ENCODE results near the gene QDPR.

DNA sequence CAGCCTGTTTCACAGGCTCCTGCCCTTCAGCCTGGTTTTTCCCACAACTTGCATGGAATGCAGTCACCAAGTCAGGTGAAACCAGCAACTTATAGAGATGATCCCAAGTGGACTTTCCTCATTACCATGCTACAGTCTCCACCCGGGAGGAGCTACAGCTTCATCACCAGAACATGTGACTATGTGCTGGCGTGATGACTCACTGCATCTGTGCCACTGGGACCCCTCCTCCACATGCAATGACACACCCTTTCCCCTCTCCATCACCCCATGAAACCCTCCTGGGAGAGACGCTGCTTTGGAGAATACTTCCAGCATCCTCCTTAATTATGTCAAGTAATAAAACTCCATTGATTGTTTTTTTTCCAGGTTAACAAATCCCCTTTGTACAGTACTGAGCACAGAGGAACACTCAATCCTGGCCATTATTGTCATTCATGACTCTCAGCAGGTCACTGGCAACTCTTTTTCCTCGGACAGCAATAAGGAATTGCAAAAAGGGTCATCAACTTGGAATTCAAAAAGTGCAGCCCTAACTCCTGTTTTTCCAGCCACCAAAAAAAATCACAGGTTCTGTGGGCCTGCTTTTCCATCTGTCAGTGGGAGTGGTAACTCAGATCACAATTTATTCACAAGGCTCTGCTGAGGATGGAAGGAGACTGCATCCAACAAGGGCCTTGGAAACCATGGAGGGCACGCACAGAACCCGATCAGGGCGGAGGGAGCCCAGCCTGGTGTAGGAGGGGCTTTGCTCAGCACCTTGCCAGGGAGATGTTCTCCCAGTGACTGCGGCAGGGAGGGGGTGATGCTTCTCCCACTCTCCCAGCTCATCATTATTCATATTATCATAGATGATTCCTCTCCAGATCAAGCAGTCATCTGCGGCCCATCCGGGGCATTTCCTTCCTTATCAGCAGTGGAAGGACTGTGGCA is 17.4 kb downstream of the QDPR start:
- TF ChIP-seq, protein P1, sequence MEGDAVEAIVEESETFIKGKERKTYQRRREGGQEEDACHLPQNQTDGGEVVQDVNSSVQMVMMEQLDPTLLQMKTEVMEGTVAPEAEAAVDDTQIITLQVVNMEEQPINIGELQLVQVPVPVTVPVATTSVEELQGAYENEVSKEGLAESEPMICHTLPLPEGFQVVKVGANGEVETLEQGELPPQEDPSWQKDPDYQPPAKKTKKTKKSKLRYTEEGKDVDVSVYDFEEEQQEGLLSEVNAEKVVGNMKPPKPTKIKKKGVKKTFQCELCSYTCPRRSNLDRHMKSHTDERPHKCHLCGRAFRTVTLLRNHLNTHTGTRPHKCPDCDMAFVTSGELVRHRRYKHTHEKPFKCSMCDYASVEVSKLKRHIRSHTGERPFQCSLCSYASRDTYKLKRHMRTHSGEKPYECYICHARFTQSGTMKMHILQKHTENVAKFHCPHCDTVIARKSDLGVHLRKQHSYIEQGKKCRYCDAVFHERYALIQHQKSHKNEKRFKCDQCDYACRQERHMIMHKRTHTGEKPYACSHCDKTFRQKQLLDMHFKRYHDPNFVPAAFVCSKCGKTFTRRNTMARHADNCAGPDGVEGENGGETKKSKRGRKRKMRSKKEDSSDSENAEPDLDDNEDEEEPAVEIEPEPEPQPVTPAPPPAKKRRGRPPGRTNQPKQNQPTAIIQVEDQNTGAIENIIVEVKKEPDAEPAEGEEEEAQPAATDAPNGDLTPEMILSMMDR (IDR thresholded peaks at IDR 0.05; ENCODE audit: insufficient read depth, low read depth, low read length) = no peak
- no peak for TF ChIP-seq EZH2 (IDR thresholded peaks at IDR 0.05; ENCODE audit: insufficient read depth, low read length)

Measured in astrocyte (in vitro differentiated cells and primary cell).